Middle frontal gyrus (tissue), 1 donor: ENCODE data around the gene SH3D21.

ENCODE experiments used
- DNase-seq: peaks from one replicate; pipeline ENCODE4 v3.0.0-alpha.2; 2015; ENCODE audit warnings: low spot score; ENCODE audit errors: extremely low spot score

The SH3D21 gene

GRCh38 chr1:36303244-36303643, 2.9 kb upstream of the SH3D21 start:
- no peak for DNase-seq

GRCh38 chr1:36303650-36304360, 2.4 kb upstream of the SH3D21 start:
- DNase-seq = no peak

- no peak for DNase-seq
Measured at GRCh38 chr1:36304521-36304920, 1.6 kb upstream of the SH3D21 start.

GRCh38 chr1:36304970-36305914, 926 bp upstream of the SH3D21 start:
- DNase-seq = no peak

GRCh38 chr1:36305915-36306209, 306 bp upstream of the SH3D21 start:
- no peak for DNase-seq

GRCh38 chr1:36306902-36307456, 811 bp downstream of the SH3D21 start:
- peak; percentile 87 for DNase-seq

- DNase-seq = no peak
Measured at GRCh38 chr1:36307601-36308330, 1.6 kb downstream of the SH3D21 start.

- no peak for DNase-seq
Measured at GRCh38 chr1:36309397-36309796, 3.2 kb downstream of the SH3D21 start.

GRCh38 chr1:36320291-36320761, 14.2 kb downstream of the SH3D21 start:
- DNase-seq = no peak

GRCh38 chr1:36320767-36321118, 14.6 kb downstream of the SH3D21 start:
- no peak for DNase-seq

GRCh38 chr1:36321119-36321951, 15.2 kb downstream of the SH3D21 start:
- DNase-seq = no peak

GRCh38 chr1:36322041-36322785, 16.0 kb downstream of the SH3D21 start:
- no peak for DNase-seq

- no peak for DNase-seq
Measured at GRCh38 chr1:36322786-36323635, 16.8 kb downstream of the SH3D21 start.

GRCh38 chr1:36323636-36324352, 17.6 kb downstream of the SH3D21 start, which contains the start of gene EVA1B:
Gene EVA1B, minus strand, starts transcription at chr1:36323645. Its CDS starts 608 bp downstream, at chr1:36323037.
- DNase-seq = no peak

GRCh38 chr1:36324353-36324703, 18.2 kb downstream of the SH3D21 start:
- no peak for DNase-seq

GRCh38 chr1:36326499-36326898, 20.3 kb downstream of the SH3D21 start:
- DNase-seq = no peak

GRCh38 chr1:36327421-36328087, 21.4 kb downstream of the SH3D21 start:
- no peak for DNase-seq

- DNase-seq = no peak
Measured at GRCh38 chr1:36328088-36328480, 21.9 kb downstream of the SH3D21 start.
